ENCODE measurements around the gene CARMIL1.
"Not testable (repeated sequence)": the region's sequence is repeated elsewhere in the genome, so short reads cannot be mapped to it uniquely, and the experiment has no call there.

The CARMIL1 gene

DNA sequence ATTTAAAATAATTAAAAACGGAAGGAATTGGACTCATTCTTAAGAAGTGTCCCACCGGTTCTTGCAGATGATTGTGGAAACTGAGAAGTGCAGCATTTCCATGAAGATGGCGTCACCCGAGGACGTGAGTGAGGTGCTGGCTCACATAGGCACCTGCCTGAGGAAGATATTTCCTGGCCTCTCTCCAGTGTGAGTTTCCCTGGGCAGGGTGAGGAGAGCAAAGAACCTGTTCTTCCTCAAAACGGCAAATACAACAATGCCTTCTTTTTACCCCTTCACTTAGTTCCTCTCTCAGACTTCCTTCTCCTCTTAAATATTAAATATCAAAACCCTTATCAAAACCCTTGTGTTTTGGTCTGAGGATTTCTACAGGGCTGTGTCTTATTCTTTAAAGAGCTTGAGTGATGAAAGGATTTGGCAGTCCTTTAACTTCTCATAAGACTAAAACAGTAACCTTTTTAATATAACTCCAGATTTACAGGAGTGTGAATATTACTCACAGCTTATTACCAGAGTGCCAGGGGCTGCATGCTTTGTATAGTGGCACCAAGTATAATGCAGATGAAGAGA, 156.3 kb downstream of the CARMIL1 start:
- DNase-seq (ENCODE audit: low read depth, low spot score): no peak
- in situ Hi-C loops (cut with HindIII; ENCODE audit: low sequenced_read_pairs): no loop called here

DNA sequence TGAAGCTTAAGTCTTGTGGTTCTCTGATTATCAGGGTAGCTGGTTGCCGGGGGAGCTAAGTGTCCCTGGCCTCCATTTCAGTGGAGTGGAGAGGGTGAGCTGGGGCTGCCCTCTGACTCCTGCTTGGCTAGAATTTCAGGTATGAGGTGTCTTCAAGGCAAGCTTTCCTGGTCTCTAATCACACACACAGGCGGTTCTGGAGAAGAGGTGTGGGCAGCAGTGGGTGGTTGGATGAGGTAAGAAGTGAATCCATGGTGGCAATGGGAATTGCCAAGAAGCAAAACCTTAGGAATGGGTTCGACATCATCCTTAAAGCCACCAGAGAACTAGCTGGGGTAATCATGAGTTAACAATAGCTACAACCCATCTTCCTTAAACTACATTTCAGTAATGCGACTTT, 157.6 kb downstream of the CARMIL1 start:
- no peak overlapping the region for H3K4me3 ChIP-seq (ENCODE audit: low read depth, low read length)
- in situ Hi-C loops (cut with HindIII; ENCODE audit: low sequenced_read_pairs): no loop called here
- no peak for DNase-seq (ENCODE audit: low read depth, low spot score)
- TF ChIP-seq, protein P1, sequence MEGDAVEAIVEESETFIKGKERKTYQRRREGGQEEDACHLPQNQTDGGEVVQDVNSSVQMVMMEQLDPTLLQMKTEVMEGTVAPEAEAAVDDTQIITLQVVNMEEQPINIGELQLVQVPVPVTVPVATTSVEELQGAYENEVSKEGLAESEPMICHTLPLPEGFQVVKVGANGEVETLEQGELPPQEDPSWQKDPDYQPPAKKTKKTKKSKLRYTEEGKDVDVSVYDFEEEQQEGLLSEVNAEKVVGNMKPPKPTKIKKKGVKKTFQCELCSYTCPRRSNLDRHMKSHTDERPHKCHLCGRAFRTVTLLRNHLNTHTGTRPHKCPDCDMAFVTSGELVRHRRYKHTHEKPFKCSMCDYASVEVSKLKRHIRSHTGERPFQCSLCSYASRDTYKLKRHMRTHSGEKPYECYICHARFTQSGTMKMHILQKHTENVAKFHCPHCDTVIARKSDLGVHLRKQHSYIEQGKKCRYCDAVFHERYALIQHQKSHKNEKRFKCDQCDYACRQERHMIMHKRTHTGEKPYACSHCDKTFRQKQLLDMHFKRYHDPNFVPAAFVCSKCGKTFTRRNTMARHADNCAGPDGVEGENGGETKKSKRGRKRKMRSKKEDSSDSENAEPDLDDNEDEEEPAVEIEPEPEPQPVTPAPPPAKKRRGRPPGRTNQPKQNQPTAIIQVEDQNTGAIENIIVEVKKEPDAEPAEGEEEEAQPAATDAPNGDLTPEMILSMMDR (IDR thresholded peaks at IDR 0.05; ENCODE audit: low read depth, low read length): no peak

More for the DNA sequence above, 156.3 kb downstream of the CARMIL1 start:
- no peak overlapping the region for H3K4me3 ChIP-seq (ENCODE audit: low read depth, low read length)
- TF ChIP-seq, protein P1 (IDR thresholded peaks at IDR 0.05; ENCODE audit: low read depth, low read length): no peak

DNA sequence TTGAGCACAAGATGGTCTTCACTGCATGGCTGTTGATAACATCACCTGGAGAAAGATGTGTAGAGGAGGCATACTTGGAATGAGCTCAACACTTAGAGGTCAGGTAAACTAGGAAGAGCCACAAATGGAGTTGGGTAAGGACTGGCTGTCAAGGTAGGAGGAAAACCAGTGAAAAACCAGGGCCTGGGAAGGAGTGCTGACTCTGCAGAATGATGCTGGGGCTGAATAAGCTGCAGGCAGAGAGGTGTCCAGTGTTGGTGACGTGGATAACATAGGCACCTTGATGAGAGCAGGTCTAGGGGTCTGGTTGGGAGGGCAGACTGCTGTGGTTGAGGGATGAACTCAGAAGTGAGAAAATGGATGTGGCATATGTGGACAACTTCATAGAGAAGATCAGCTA, 160.2 kb downstream of the CARMIL1 start:
- TF ChIP-seq, protein P1 (IDR thresholded peaks at IDR 0.05; ENCODE audit: low read depth, low read length): no peak
- no peak for DNase-seq (ENCODE audit: low read depth, low spot score)
- H3K4me3 ChIP-seq (ENCODE audit: low read depth, low read length): no peak overlapping the region
- in situ Hi-C loops (cut with HindIII; ENCODE audit: low sequenced_read_pairs): no loop called here

DNA sequence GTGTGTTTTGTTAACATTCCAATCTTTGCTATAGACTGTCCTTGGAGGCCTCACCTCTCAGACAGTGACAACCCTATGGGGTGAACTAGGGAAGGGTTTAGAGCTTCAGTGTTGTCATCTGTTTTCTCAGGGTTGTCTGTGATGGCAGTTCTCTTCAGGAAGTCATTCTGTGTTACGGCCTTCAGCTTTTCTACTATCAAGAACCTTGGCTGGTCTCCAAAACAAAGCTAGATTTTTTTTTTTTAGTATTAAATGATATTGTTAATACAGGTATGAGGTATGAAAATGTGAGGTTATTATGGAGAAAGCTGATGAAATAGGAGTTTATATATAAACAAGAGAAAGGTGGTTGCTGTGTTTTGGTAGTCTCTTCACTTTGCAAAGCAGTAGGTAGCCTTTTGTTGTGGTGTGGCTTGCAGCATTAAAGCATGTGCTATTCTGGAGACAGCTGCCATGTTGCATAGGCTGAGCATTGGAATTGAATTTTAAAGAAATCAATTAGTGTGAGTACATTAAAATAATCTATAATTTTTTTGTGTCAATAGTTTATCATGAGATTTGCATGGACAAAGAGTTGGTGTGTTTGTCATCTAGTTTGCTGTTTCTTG, 162.6 kb downstream of the CARMIL1 start:
- H3K4me3 ChIP-seq (ENCODE audit: low read depth, low read length): no peak overlapping the region
- in situ Hi-C loops (cut with HindIII; ENCODE audit: low sequenced_read_pairs): no loop called here
- TF ChIP-seq, protein P1 (IDR thresholded peaks at IDR 0.05; ENCODE audit: low read depth, low read length): no peak
- no peak for DNase-seq (ENCODE audit: low read depth, low spot score)

DNA sequence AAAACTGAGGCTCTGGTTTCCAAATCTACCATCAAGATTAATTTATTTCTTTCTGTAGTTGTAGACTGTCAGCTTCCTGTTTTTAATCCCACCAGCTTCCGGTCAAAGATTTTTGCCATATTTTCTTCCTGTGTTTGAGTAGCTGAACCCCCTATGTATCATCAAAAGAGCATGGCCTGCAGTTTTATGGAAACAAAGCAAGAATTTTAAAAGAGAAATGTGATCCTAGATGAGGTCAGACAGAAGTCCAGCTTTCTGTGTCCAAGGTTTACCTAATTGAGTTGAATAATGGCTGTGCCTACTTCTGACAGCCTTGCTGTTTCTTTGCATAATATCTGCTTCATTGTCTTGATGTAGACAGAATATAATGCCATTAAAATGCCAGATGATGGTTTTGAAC, 163.7 kb downstream of the CARMIL1 start:
- in situ Hi-C loops (cut with HindIII; ENCODE audit: low sequenced_read_pairs): no loop called here

DNA sequence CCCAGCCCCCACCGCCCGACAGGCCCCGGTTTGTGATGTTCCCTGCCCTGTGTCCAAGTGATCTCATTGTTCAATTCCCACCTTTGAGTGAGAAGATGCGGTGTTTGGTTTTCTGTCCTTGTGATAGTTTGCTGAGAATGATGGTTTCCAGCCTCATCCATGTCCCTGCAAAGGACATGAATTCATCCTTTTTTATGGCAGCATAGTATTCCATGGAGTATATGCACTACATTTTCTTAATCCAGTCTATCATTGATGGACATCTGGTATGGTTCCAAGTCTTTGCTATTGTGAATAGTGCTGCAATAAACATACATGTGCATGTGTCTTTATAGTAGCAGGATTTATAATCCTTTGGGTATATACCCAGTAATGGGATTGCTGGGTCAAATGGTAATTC, 165.3 kb downstream of the CARMIL1 start:
- DNase-seq (ENCODE audit: low read depth, low spot score); in situ Hi-C loops (cut with HindIII; ENCODE audit: low sequenced_read_pairs): not testable (repeated sequence)

More for the DNA sequence above, 163.7 kb downstream of the CARMIL1 start:
- TF ChIP-seq, protein P1 (IDR thresholded peaks at IDR 0.05; ENCODE audit: low read depth, low read length): no peak
- DNase-seq (ENCODE audit: low read depth, low spot score): peak; percentile 5
- H3K4me3 ChIP-seq (ENCODE audit: low read depth, low read length): no peak overlapping the region

DNA sequence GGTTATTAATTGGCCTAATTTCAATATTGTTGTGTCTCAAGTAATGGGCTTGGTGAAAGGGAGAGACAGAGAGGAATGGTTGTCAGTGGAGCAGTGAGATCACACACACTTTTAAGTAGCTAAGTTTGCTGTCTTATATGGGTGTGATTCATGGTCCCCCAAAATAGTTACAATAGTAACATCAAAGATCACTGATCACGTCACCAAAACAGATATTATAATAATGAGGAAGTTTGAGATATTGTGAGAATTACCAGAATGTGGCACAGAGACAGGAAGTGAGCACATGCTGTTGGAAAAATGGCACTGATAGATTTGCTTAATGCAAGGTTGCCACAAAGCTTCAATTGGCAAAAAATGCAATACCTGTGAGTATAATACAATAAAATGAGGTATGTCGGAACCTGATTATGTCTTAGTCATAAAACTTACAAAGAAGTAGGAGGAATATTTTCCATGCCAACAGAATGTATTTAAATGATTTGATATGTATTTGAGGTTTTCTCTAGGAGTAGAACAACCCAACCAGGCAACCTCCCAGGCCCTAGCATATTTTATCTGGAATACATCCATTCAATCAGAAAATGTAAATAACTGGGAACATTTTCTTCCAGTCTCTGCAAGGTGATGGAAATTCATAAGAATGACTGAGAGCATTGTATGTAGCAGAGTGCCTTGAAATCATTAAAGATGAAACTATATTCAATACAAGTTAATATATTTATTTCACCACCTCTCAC, 167.8 kb downstream of the CARMIL1 start:
- H3K4me3 ChIP-seq (ENCODE audit: low read depth, low read length): no peak overlapping the region
- TF ChIP-seq, protein P1 (IDR thresholded peaks at IDR 0.05; ENCODE audit: low read depth, low read length): no peak
- no peak for DNase-seq (ENCODE audit: low read depth, low spot score)
- in situ Hi-C loops (cut with HindIII; ENCODE audit: low sequenced_read_pairs): no loop called here

More for the DNA sequence above, 165.3 kb downstream of the CARMIL1 start:
- H3K4me3 ChIP-seq (ENCODE audit: low read depth, low read length): not testable (repeated sequence)

Measured in astrocyte of the spinal cord (primary cell).